Measurements from ENCODE around the gene ERP44. TPM values are rescaled to one million over a fixed set of nuclear protein-coding genes. Genes with fewer than 3 reads are reported as not detected.

ERP44 gene
- total RNA-seq, 6 experiments from 2014 or later: 16.8 to 21.4 (median 18.5) TPM

GRCh38 chr9:100030548-100030947 is 68.3 kb downstream of the ERP44 start:
- H3K9me3 ChIP-seq: no peaks in the 10 kb centered on the region
- DNase-seq: no peak
- 93% methylated on average over 2 of the region's 2 CpGs for WGBS (ENCODE audit: insufficient coverage, low coverage, low lambda C conversion rate, missing lambda C conversion rate)
- no peak overlapping the region for H3K4me3 ChIP-seq
- TF ChIP-seq, protein P1, sequence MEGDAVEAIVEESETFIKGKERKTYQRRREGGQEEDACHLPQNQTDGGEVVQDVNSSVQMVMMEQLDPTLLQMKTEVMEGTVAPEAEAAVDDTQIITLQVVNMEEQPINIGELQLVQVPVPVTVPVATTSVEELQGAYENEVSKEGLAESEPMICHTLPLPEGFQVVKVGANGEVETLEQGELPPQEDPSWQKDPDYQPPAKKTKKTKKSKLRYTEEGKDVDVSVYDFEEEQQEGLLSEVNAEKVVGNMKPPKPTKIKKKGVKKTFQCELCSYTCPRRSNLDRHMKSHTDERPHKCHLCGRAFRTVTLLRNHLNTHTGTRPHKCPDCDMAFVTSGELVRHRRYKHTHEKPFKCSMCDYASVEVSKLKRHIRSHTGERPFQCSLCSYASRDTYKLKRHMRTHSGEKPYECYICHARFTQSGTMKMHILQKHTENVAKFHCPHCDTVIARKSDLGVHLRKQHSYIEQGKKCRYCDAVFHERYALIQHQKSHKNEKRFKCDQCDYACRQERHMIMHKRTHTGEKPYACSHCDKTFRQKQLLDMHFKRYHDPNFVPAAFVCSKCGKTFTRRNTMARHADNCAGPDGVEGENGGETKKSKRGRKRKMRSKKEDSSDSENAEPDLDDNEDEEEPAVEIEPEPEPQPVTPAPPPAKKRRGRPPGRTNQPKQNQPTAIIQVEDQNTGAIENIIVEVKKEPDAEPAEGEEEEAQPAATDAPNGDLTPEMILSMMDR (IDR thresholded peaks at IDR 0.05): no peak
- TF ChIP-seq POLR2A (IDR thresholded peaks at IDR 0.05): no peak
- H3K27ac ChIP-seq: no peak overlapping the region
- intact Hi-C loops (cut with DNase I): no loop called here
- H3K4me1 ChIP-seq: no peaks in the 10 kb centered on the region
- no peak for ATAC-seq
- H3K36me3 ChIP-seq: no peaks in the 10 kb centered on the region
- no peaks in the 10 kb centered on the region for H3K27me3 ChIP-seq

DNA sequence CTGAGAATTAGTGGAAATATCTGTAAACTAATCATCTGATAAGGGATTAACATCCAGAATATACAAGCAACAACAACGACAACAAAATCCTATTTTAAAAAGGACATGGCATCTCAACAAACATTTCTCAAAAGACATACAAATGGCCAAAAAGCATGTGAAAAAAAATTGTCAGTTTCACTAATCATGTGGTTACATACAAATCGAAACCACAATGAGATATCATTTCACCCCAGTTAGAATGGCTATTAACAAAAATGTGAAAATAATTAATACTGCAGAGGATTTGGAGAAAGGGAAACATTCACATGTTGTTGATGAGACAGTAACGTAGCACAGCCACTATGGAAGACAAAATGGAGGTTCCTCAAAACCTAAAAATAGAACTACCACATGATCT is 69.5 kb downstream of the ERP44 start:
- H3K4me3 ChIP-seq: no peak overlapping the region
- intact Hi-C loops (cut with DNase I): loop anchor here in 1 of 2 donors (10.0 kb wide), 1 partner anchor 196 kb away; no protein-coding TSS in a partner anchor
- H3K36me3 ChIP-seq: no peaks in the 10 kb centered on the region
- H3K4me1 ChIP-seq: no peaks in the 10 kb centered on the region
- DNase-seq (no peak), ATAC-seq (no peak)
- 52% methylated on average over 3 of the region's 3 CpGs for WGBS (ENCODE audit: insufficient coverage, low coverage, low lambda C conversion rate, missing lambda C conversion rate)
- TF ChIP-seq POLR2A (IDR thresholded peaks at IDR 0.05): no peak
- TF ChIP-seq, protein P1 (IDR thresholded peaks at IDR 0.05): no peak
- no peaks in the 10 kb centered on the region for H3K9me3 ChIP-seq
- H3K27me3 ChIP-seq: no peaks in the 10 kb centered on the region
- H3K27ac ChIP-seq: no peak overlapping the region

GRCh38 chr9:100028201-100028784 is 70.5 kb downstream of the ERP44 start:
- Histone ChIP-seq H3K4me3 (no peak overlapping the region), H3K27me3 (no peaks in the 10 kb centered on the region), H3K36me3 (no peaks in the 10 kb centered on the region), H3K9me3 (no peaks in the 10 kb centered on the region), H3K4me1 (no peaks in the 10 kb centered on the region), H3K27ac (no peak overlapping the region)
- TF ChIP-seq, protein P1 (IDR thresholded peaks at IDR 0.05): peak; percentile 85 to 95 (median 94)
- TF ChIP-seq POLR2A (IDR thresholded peaks at IDR 0.05): no peak
- intact Hi-C loops (cut with DNase I): loop anchor here in 1 of 2 donors (10.0 kb wide), 1 partner anchor 197 kb away; no protein-coding TSS in a partner anchor
- WGBS (ENCODE audit: insufficient coverage, low coverage, low lambda C conversion rate, missing lambda C conversion rate): 53% methylated on average over 2 of the region's 2 CpGs
- ATAC-seq (peak; percentile 99), DNase-seq (peak; percentile 56 to 71 (median 62))

GRCh38 chr9:100027543-100027942 is 71.3 kb downstream of the ERP44 start:
- WGBS (ENCODE audit: insufficient coverage, low coverage, low lambda C conversion rate, missing lambda C conversion rate): 50% methylated on average over 2 of the region's 2 CpGs
- intact Hi-C loops (cut with DNase I): loop anchor here in 1 of 2 donors (10.0 kb wide), 1 partner anchor 197 kb away; no protein-coding TSS in a partner anchor

More at GRCh38 chr9:100027543-100027942, 71.3 kb downstream of the ERP44 start:
- H3K4me1 ChIP-seq: no peaks in the 10 kb centered on the region
- no peaks in the 10 kb centered on the region for H3K27me3 ChIP-seq
- no peak overlapping the region for H3K4me3 ChIP-seq
- no peak overlapping the region for H3K27ac ChIP-seq
- no peaks in the 10 kb centered on the region for H3K9me3 ChIP-seq
- ATAC-seq (no peak), DNase-seq (no peak)
- TF ChIP-seq, protein P1 (IDR thresholded peaks at IDR 0.05): no peak
- no peak for TF ChIP-seq POLR2A (IDR thresholded peaks at IDR 0.05)
- no peaks in the 10 kb centered on the region for H3K36me3 ChIP-seq

Data from right lobe of liver (tissue), 6 donors.